BJ (cell line): ENCODE measurements around the gene PHB1. TPM values are rescaled to one million over a fixed set of nuclear protein-coding genes. Genes with fewer than 3 reads are reported as not detected.

Experiments used
- CTCF ChIA-PET: fragments of 350-600 bp; formaldehyde crosslinking; extraction: SDS; loops from one replicate; lab custom pipeline; 2021; ENCODE audit warnings: antibody characterized with exemption, inconsistent platforms; lab: Yijun Ruan, JAX
- POLR2A ChIA-PET: fragments of 300-600 bp; sonication (Branson Sonifier 250); formaldehyde crosslinking; extraction: SDS; loops from one replicate; lab custom pipeline; 2021; ENCODE audit warnings: antibody characterized with exemption; lab: Charles Lee
- DNase-seq: peaks from one replicate; pipeline ENCODE4 v3.0.0-alpha.2; 2011; ENCODE audit warnings: low read depth
- H3K27me3 ChIP-seq: 2 replicates; pipeline ENCODE4 v1.6.0; 2011; ENCODE audit warnings: low read length; ENCODE audit not compliant: control insufficient read depth, insufficient read depth
- H3K36me3 ChIP-seq: 2 replicates; pipeline ENCODE4 v1.5.1; 2011; ENCODE audit warnings: low read length; ENCODE audit not compliant: control insufficient read depth, insufficient read depth
- H3K4me3 ChIP-seq: 2 replicates; pipeline ENCODE4 v1.5.1; 2011; ENCODE audit warnings: low read depth, mild to moderate bottlenecking, control low read depth, low read length
- CTCF ChIP-seq: IDR thresholded peaks from 2 replicates; pipeline ENCODE4 v1.5.1; 2011; ENCODE audit warnings: low read depth, mild to moderate bottlenecking, control low read depth, inconsistent platforms, low read length, moderate library complexity; ENCODE audit not compliant: insufficient read depth
- polyA plus RNA-seq: library from polyadenylated mRNA; depleted of rRNA; stranded (reverse); fragments of >200 nt; gene quantifications from 2 replicates; pipeline ENCODE4 v1.2.3, GENCODE V29; 2011

PHB1 gene
- polyA plus RNA-seq, 1 experiment, result 369 TPM

- H3K36me3 ChIP-seq, result no peaks in the 10 kb centered on the region
- no peak overlapping the region for H3K4me3 ChIP-seq
- TF ChIP-seq CTCF, result no peak
- CTCF ChIA-PET, result interaction anchor here (0.6 to 5.1 kb wide), 5 partner anchors 46 to 209 kb away, joined by 3 to 30 read pairs (median 3); no protein-coding TSS in a partner anchor
- DNase-seq, result no peak
- H3K27me3 ChIP-seq, result no peaks in the 10 kb centered on the region
- POLR2A ChIA-PET, result no interaction called here
These were observed 25.8 kb downstream of the PHB1 start for GRCh38 chr17:49388692-49389513.

- CTCF ChIA-PET, result interaction anchor here (1.0 to 5.1 kb wide), 2 partner anchors 73 to 208 kb away, joined by 3 to 30 read pairs; no protein-coding TSS in a partner anchor
- DNase-seq, result no peak
- Histone ChIP-seq H3K36me3 (no peaks in the 10 kb centered on the region), H3K27me3 (no peaks in the 10 kb centered on the region), H3K4me3 (no peak overlapping the region)
- no peak for TF ChIP-seq CTCF
- POLR2A ChIA-PET, result no interaction called here
These were observed 26.4 kb downstream of the PHB1 start for GRCh38 chr17:49388290-49388640.

GRCh38 chr17:49387498-49388289 lies 27.0 kb downstream of the PHB1 start:
- TF ChIP-seq CTCF, result no peak
- ChIA-PET CTCF (interaction anchor here (1.0 to 5.1 kb wide), 2 partner anchors 72 to 161 kb away, joined by 3 to 30 read pairs; no protein-coding TSS in a partner anchor), POLR2A (no interaction called here)
- Histone ChIP-seq H3K27me3 (no peaks in the 10 kb centered on the region), H3K36me3 (no peaks in the 10 kb centered on the region), H3K4me3 (no peak overlapping the region)
- DNase-seq, result no peak

- TF ChIP-seq CTCF, result no peak
- ChIA-PET POLR2A (no interaction called here), CTCF (interaction anchor here (1.2 kb wide), 1 partner anchor 70 kb away, joined by 3 read pairs; no protein-coding TSS in a partner anchor)
These were observed 28.3 kb downstream of the PHB1 start for GRCh38 chr17:49386373-49386772.

GRCh38 chr17:49384951-49385350 lies 29.7 kb downstream of the PHB1 start:
- CTCF ChIA-PET, result no interaction called here

More at GRCh38 chr17:49386373-49386772, 28.3 kb downstream of the PHB1 start:
- H3K27me3 ChIP-seq, result no peaks in the 10 kb centered on the region
- no peak for DNase-seq
- H3K4me3 ChIP-seq, result no peak overlapping the region
- H3K36me3 ChIP-seq, result no peaks in the 10 kb centered on the region

More at GRCh38 chr17:49384951-49385350, 29.7 kb downstream of the PHB1 start:
- POLR2A ChIA-PET, result no interaction called here
- H3K4me3 ChIP-seq, result no peak overlapping the region
- no peak for TF ChIP-seq CTCF
- DNase-seq, result no peak
- H3K27me3 ChIP-seq, result no peaks in the 10 kb centered on the region
- H3K36me3 ChIP-seq, result no peaks in the 10 kb centered on the region
